Lower lobe of right lung (tissue), 2 donors: ENCODE data around the gene SLC35F3. TPM values are rescaled to one million over a fixed set of nuclear protein-coding genes. Genes with fewer than 3 reads are reported as not detected.

Experiments used
- ATAC-seq, 2 donors: fragments of 200-7000 bp; cut with Tn5 transposase; one replicate each; pipeline ENCODE4 v1.9.1; 2020 to 2022; ENCODE audit warnings: mild to moderate bottlenecking in 2 of 2, moderate library complexity in 2 of 2
- DNase-seq: peaks from one replicate; pipeline ENCODE4 v3.0.0-alpha.2; 2020
- H3K27ac ChIP-seq: fragments of 200-600 bp; one replicate; pipeline ENCODE4 v1.8.0; 2022
- H3K27me3 ChIP-seq: fragments of 200-600 bp; one replicate; pipeline ENCODE4 v1.8.0; 2022; ENCODE audit warnings: low read depth
- H3K36me3 ChIP-seq: fragments of 200-600 bp; one replicate; pipeline ENCODE4 v1.8.0; 2022; ENCODE audit warnings: mild to moderate bottlenecking
- H3K4me1 ChIP-seq: fragments of 200-600 bp; one replicate; pipeline ENCODE4 v1.8.0; 2022
- H3K4me3 ChIP-seq: fragments of 200-600 bp; one replicate; pipeline ENCODE4 v1.8.0; 2022; ENCODE audit warnings: mild to moderate bottlenecking
- H3K9me3 ChIP-seq: fragments of 200-600 bp; one replicate; pipeline ENCODE4 v1.8.0; 2022
- CTCF ChIP-seq: fragments of 200-600 bp; IDR thresholded peaks from one replicate; pipeline ENCODE4 v1.8.0; 2022; ENCODE audit warnings: antibody characterized with exemption, mild to moderate bottlenecking
- intact Hi-C: fragments of 100-400 bp; cut with DNase I; formaldehyde crosslinking; loops from one replicate; pipeline ENCODE4 v1.11.0; 2022
- total RNA-seq: library from RNA; stranded (reverse); fragmentation: NEBNext Ultra II Directional; extraction: Animal tissue kit (Norgen Biotek cat#: 25700); gene quantifications from one replicate; pipeline ENCODE4 v1.2.1, GENCODE V29; 2021
- donor health status: DM: no; HTN: yes; CAD: no; lungs with severe emphysema.

SLC35F3 gene
- total RNA-seq, 1 donor from 2014 or later: 0.41 TPM

- intact Hi-C loops: no loop called here
- DNase-seq (no peak), ATAC-seq (no peak)
Observed at GRCh38 chr1:233983811-233984210, 79.3 kb downstream of the SLC35F3 start.

GRCh38 chr1:233988963-233989696, 84.7 kb downstream of the SLC35F3 start:
- no peak for DNase-seq
- Histone ChIP-seq H3K4me3 (no peak overlapping the region), H3K4me1 (no peaks in the 10 kb centered on the region), H3K27ac (no peak overlapping the region), H3K27me3 (no peaks in the 10 kb centered on the region), H3K36me3 (no peaks in the 10 kb centered on the region), H3K9me3 (no peaks in the 10 kb centered on the region)
- intact Hi-C loops: no loop called here
- no peak for TF ChIP-seq CTCF
- no peak for ATAC-seq

More at GRCh38 chr1:233983811-233984210, 79.3 kb downstream of the SLC35F3 start:
- H3K27ac ChIP-seq: no peak overlapping the region
- no peak for TF ChIP-seq CTCF
- H3K4me3 ChIP-seq: no peak overlapping the region
- H3K4me1 ChIP-seq: no peaks in the 10 kb centered on the region
- H3K9me3 ChIP-seq: no peaks in the 10 kb centered on the region
- H3K27me3 ChIP-seq: no peaks in the 10 kb centered on the region
- H3K36me3 ChIP-seq: no peaks in the 10 kb centered on the region

DNA sequence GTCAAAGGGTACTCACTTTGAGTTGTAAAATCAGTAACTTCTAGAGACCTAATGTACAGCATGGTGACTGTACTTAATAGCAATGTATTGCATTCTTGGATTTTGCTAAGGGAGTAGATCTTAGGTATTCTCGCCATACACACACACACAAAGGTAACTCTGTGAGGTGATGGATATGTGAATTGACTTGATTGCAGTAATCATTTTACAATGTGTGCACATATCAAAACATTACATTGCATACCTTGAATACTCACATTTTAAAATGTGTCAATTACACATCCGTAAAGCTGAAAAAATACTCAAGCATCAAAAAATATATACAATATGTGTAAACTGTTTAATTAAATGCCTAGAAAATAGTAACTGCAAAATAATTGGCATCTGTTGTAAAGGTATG, 86.0 kb downstream of the SLC35F3 start:
- Histone ChIP-seq H3K27ac (no peak overlapping the region), H3K9me3 (no peaks in the 10 kb centered on the region), H3K4me1 (no peaks in the 10 kb centered on the region), H3K27me3 (no peaks in the 10 kb centered on the region), H3K4me3 (no peak overlapping the region), H3K36me3 (no peaks in the 10 kb centered on the region)
- TF ChIP-seq CTCF: no peak
- ATAC-seq (no peak), DNase-seq (no peak)
- intact Hi-C loops: no loop called here

- no peak for TF ChIP-seq CTCF
- no peaks in the 10 kb centered on the region for H3K9me3 ChIP-seq
- intact Hi-C loops: no loop called here
- no peak for DNase-seq
- no peaks in the 10 kb centered on the region for H3K36me3 ChIP-seq
- no peaks in the 10 kb centered on the region for H3K4me1 ChIP-seq
- no peak for ATAC-seq
- H3K4me3 ChIP-seq: no peak overlapping the region
- no peaks in the 10 kb centered on the region for H3K27me3 ChIP-seq
- no peak overlapping the region for H3K27ac ChIP-seq
Observed at GRCh38 chr1:233993651-233994050, 89.2 kb downstream of the SLC35F3 start.

DNA sequence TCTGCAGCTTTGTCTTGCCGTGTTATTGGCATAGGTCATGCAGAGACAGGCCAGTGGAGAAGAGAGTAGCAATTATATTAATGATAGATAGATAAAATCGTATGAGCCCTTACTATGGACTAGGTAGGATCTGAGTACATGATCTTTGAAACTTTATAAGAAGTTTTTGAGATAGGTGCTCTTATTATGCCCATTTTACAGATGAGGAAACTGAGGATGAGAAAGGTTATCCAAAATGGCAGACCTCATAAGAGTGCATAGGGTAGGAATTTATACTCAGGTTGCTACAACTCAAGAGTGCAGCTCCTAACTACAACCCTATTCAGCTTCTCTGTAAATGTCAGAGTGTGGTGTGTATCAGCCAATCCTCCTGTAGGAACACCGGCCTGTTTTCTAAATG, 89.6 kb downstream of the SLC35F3 start:
- no peak for TF ChIP-seq CTCF
- H3K27me3 ChIP-seq: no peaks in the 10 kb centered on the region
- no peak overlapping the region for H3K27ac ChIP-seq
- no peaks in the 10 kb centered on the region for H3K36me3 ChIP-seq
- no peak for DNase-seq
- no peak for ATAC-seq
- H3K4me3 ChIP-seq: no peak overlapping the region
- H3K4me1 ChIP-seq: no peaks in the 10 kb centered on the region
- intact Hi-C loops: no loop called here
- no peaks in the 10 kb centered on the region for H3K9me3 ChIP-seq
